ENCODE results near the gene KSR1. TPM values are rescaled to one million over a fixed set of nuclear protein-coding genes. Genes with fewer than 3 reads are reported as not detected.
"Not testable (repeated sequence)": the region's sequence is repeated elsewhere in the genome, so short reads cannot be mapped to it uniquely, and the experiment has no call there.

KSR1 gene
- total RNA-seq, 2 donors from 2014 or later = 33.7 to 46.3 TPM

DNA sequence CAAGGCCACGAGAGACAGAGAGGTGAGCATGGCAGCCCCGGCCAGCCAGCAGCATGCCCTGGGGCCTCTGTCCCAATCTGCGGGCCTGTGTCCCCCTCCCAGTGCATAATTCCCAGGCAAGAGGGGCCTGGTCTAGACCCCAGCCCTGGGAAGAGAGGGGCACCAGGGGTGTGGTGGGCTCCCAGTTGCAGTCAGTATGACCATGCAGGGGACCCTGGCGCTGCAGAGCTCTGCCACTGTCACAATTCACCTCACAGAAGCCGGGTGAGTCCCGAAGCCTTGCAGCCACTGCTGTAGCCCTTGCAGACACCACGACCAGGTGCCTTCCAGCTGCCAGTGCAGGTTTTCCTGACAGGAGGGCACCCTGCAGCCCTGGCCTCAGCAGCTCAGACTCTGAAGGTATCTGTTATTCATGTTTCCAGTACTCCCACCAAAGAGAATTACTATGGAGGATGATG, 25.8 kb upstream of the KSR1 start:
- Histone ChIP-seq H3K27me3 (ENCODE audit: control insufficient read depth, insufficient read depth, low read length, poor library complexity, severe bottlenecking) (no peaks in the 10 kb centered on the region), H3K4me3 (ENCODE audit: low read length) (no peak overlapping the region), H3K9me3 (ENCODE audit: control insufficient read depth, low read length) (no peaks in the 10 kb centered on the region), H3K36me3 (ENCODE audit: control insufficient read depth, insufficient read depth, low read length) (no peaks in the 10 kb centered on the region), H3K27ac (ENCODE audit: low read depth, low read length) (no peak overlapping the region), H3K9ac (ENCODE audit: extremely low read depth, low read length, poor library complexity, severe bottlenecking) (no peak overlapping the region), H3K4me1 (ENCODE audit: control insufficient read depth, insufficient read depth, low read length) (no peaks in the 10 kb centered on the region)
- Mint-ChIP-seq H3K9me3 (peaks cover 3% of the 10 kb centered on the region), H3K36me3 (ENCODE audit: low read depth) (no peaks in the 10 kb centered on the region), H3K27me3 (ENCODE audit: insufficient read depth) (no peaks in the 10 kb centered on the region), H3K4me3 (no peak overlapping the region), H3K27ac (no peak overlapping the region), H3K4me1 (no peaks in the 10 kb centered on the region)
- 79 to 83% methylated on average over 7 of the region's 7 CpGs for WGBS, 2 experiments (ENCODE audit: insufficient coverage in 1 of 2, insufficient read length in 1 of 2)
- TF ChIP-seq, protein P1, sequence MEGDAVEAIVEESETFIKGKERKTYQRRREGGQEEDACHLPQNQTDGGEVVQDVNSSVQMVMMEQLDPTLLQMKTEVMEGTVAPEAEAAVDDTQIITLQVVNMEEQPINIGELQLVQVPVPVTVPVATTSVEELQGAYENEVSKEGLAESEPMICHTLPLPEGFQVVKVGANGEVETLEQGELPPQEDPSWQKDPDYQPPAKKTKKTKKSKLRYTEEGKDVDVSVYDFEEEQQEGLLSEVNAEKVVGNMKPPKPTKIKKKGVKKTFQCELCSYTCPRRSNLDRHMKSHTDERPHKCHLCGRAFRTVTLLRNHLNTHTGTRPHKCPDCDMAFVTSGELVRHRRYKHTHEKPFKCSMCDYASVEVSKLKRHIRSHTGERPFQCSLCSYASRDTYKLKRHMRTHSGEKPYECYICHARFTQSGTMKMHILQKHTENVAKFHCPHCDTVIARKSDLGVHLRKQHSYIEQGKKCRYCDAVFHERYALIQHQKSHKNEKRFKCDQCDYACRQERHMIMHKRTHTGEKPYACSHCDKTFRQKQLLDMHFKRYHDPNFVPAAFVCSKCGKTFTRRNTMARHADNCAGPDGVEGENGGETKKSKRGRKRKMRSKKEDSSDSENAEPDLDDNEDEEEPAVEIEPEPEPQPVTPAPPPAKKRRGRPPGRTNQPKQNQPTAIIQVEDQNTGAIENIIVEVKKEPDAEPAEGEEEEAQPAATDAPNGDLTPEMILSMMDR (conservative IDR thresholded peaks at IDR 0.05) = no peak
- DNase-seq = no peak

DNA sequence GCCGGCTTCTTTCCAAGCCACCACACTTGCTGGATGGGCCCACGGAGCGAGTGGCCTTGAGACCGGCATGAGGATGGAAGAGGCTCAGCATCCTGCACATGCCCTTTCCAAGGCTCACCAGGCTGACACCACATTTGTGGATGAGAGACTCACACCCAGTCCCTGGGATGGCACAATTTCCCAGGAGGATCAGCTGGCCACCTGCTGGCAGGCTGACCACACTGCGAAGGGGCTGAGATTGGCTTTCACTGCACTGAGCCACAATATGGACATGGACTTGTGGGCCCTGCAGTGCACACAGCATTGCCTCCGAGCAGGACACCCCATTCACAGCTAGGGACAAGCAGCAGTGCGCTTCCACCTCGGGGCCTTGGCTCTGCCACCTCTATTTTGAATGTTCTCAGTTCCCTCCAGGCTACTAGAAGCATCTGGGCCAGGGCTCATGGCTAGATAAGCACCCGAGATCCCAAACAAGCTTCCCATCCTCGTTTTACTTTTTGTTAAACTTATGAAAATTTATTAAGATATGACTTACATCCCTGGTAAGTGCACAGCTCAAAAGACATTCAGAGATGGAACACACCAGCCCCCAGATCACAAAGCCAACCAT, 25.3 kb upstream of the KSR1 start:
- peaks cover 3% of the 10 kb centered on the region for H3K9me3 Mint-ChIP-seq
- H3K36me3 ChIP-seq (ENCODE audit: control insufficient read depth, insufficient read depth, low read length) = no peaks in the 10 kb centered on the region
- no peaks in the 10 kb centered on the region for H3K9me3 ChIP-seq (ENCODE audit: control insufficient read depth, low read length)
- H3K4me1 Mint-ChIP-seq = no peaks in the 10 kb centered on the region
- peak; percentile 93 for DNase-seq
- no peak overlapping the region for H3K4me3 ChIP-seq (ENCODE audit: low read length)
- H3K4me1 ChIP-seq (ENCODE audit: control insufficient read depth, insufficient read depth, low read length) = no peaks in the 10 kb centered on the region
- H3K27ac ChIP-seq (ENCODE audit: low read depth, low read length) = no peak overlapping the region
- no peaks in the 10 kb centered on the region for H3K36me3 Mint-ChIP-seq (ENCODE audit: low read depth)
- H3K27me3 ChIP-seq (ENCODE audit: control insufficient read depth, insufficient read depth, low read length, poor library complexity, severe bottlenecking) = no peaks in the 10 kb centered on the region
- 88 to 91% methylated on average over 6 to 10 of the region's 10 CpGs for WGBS, 2 experiments (ENCODE audit: insufficient coverage in 1 of 2, insufficient read length in 1 of 2)
- H3K9ac ChIP-seq (ENCODE audit: extremely low read depth, low read length, poor library complexity, severe bottlenecking) = no peak overlapping the region
- TF ChIP-seq, protein P1 (conservative IDR thresholded peaks at IDR 0.05) = peak; percentile 76
- no peak overlapping the region for H3K27ac Mint-ChIP-seq
- H3K27me3 Mint-ChIP-seq (ENCODE audit: insufficient read depth) = no peaks in the 10 kb centered on the region
- H3K4me3 Mint-ChIP-seq = no peak overlapping the region

DNA sequence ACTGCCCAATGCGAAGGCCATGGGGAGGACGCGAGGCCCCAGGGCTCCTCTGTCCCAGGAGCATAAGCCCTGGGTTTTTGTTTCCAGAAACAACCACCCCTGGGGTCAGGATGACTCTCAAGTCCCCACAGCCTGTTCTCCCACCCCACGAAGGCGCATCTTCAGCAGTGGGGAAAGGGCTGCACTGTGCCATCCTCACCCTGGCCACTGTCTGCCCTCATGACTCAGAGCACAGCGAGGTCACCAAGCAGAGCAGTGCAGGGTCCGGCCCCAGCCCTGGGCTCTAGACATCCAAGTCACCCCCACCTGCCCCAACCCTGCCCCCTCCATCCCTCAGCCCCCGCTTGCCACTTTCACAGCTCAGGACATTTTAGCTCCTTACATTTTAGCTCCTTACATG, 22.7 kb upstream of the KSR1 start:
- WGBS, 2 experiments (ENCODE audit: insufficient coverage in 1 of 2, insufficient read length in 1 of 2) = 78% methylated on average over 5 to 8 of the region's 8 CpGs

DNA sequence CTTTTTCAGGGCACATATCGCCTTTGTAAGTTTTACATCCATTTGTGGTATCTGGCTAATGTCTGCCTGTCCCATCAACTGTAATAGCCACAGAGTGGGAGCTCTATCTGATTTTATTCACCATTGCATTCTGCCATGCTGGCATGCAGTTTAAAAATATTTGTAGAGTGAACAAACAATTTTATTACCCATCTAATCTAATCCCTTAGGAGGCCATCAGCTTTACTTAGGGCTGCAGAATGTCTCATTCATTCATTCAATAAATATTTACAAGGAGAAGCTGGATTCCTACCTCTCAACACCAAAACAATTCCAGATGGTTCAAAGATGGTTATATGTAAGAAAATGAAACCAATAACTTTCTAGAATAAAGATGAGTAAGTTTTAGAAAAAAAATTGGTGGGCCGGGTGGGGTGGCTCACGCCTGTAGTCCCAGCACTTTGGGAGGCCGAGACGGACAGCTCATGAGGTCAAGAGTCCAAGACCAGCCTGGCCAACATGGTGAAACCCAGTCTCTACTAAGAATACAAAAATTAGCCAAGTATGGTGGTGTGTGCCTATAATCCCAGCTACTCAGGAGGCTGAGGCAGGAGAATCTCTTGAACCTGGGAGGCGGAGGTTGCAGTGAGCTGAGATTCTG, 20.7 kb upstream of the KSR1 start:
- H3K9me3 ChIP-seq (ENCODE audit: control insufficient read depth, low read length); H3K4me1 Mint-ChIP-seq; H3K27me3 ChIP-seq (ENCODE audit: control insufficient read depth, insufficient read depth, low read length, poor library complexity, severe bottlenecking); DNase-seq; H3K27ac Mint-ChIP-seq; H3K9ac ChIP-seq (ENCODE audit: extremely low read depth, low read length, poor library complexity, severe bottlenecking); H3K27ac ChIP-seq (ENCODE audit: low read depth, low read length); H3K4me3 Mint-ChIP-seq; H3K36me3 ChIP-seq (ENCODE audit: control insufficient read depth, insufficient read depth, low read length); H3K27me3 Mint-ChIP-seq (ENCODE audit: insufficient read depth); H3K4me1 ChIP-seq (ENCODE audit: control insufficient read depth, insufficient read depth, low read length); H3K4me3 ChIP-seq (ENCODE audit: low read length); H3K36me3 Mint-ChIP-seq (ENCODE audit: low read depth); H3K9me3 Mint-ChIP-seq: not testable (repeated sequence)
- 94 to 96% methylated on average over 2 to 6 of the region's 6 CpGs for WGBS, 2 experiments (ENCODE audit: insufficient coverage in 1 of 2, insufficient read length in 1 of 2)

More for the DNA sequence above, 22.7 kb upstream of the KSR1 start:
- H3K27ac Mint-ChIP-seq = no peak overlapping the region
- H3K27me3 Mint-ChIP-seq (ENCODE audit: insufficient read depth) = no peaks in the 10 kb centered on the region
- H3K9me3 Mint-ChIP-seq = no peaks in the 10 kb centered on the region
- Histone ChIP-seq H3K9ac (ENCODE audit: extremely low read depth, low read length, poor library complexity, severe bottlenecking) (no peak overlapping the region), H3K4me3 (ENCODE audit: low read length) (no peak overlapping the region), H3K9me3 (ENCODE audit: control insufficient read depth, low read length) (no peaks in the 10 kb centered on the region), H3K4me1 (ENCODE audit: control insufficient read depth, insufficient read depth, low read length) (no peaks in the 10 kb centered on the region), H3K36me3 (ENCODE audit: control insufficient read depth, insufficient read depth, low read length) (no peaks in the 10 kb centered on the region), H3K27me3 (ENCODE audit: control insufficient read depth, insufficient read depth, low read length, poor library complexity, severe bottlenecking) (no peaks in the 10 kb centered on the region), H3K27ac (ENCODE audit: low read depth, low read length) (no peak overlapping the region)
- H3K36me3 Mint-ChIP-seq (ENCODE audit: low read depth) = no peaks in the 10 kb centered on the region
- no peak overlapping the region for H3K4me3 Mint-ChIP-seq
- no peaks in the 10 kb centered on the region for H3K4me1 Mint-ChIP-seq
- TF ChIP-seq, protein P1 (conservative IDR thresholded peaks at IDR 0.05) = no peak
- no peak for DNase-seq
